CD4-positive, alpha-beta T cell treated with Interleukin-17A for 4 hours (primary cell): ENCODE data around the gene ZNF222.
A peak's percentile ranks its signal among the peaks of the same experiment; 100 is the strongest.

Experiments used
- DNase-seq: peaks from one replicate; pipeline ENCODE4 v3.0.0-alpha.2; 2020; ENCODE audit warnings: mixed read lengths

Gene ZNF222

DNA sequence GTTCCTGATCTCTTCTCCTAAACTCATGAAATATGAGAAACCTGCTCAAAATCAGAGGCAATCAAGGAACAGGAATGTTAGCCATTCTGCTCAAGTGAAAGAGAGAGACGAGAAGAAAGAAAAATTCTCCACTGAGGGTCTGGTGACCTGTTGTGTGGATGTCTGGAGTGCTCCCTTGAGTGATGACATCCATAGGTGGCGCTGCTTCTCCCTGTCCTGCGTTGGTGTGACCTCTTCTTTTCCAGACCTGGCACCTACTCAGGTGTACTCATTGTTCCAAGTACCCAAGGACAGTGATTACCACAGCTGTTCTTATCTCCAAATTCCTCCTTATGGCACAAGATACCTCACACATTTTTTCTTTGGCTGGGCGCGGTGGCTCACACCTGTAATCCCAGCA is 30.7 kb downstream of the ZNF222 start:
- no peak for DNase-seq

GRCh38 chr19:44059229-44059628 is 34.0 kb downstream of the ZNF222 start:
- DNase-seq, result no peak

- no peak for DNase-seq
Measured at GRCh38 chr19:44061038-44061437, 35.9 kb downstream of the ZNF222 start.

GRCh38 chr19:44066305-44066704 is 41.1 kb downstream of the ZNF222 start:
- DNase-seq, result no peak

DNA sequence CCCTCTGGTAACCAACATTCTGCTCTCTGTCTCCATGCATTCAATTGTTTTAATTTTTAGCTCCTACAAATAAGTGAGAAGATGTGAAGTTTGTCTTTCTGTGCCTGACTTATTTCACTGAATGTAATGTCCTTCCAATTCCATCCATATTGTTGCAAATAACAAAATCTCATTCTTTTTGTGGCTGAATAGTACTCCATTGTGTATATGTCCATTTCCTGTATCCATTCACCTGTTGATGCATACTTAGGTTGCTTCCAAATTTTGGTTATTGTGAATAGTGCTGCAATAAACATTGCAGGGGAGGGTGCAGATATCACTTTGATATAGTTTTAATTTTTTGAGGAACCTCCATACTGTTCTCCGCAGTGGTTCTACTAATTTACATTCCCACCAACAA is 44.2 kb downstream of the ZNF222 start:
- no peak for DNase-seq

DNA sequence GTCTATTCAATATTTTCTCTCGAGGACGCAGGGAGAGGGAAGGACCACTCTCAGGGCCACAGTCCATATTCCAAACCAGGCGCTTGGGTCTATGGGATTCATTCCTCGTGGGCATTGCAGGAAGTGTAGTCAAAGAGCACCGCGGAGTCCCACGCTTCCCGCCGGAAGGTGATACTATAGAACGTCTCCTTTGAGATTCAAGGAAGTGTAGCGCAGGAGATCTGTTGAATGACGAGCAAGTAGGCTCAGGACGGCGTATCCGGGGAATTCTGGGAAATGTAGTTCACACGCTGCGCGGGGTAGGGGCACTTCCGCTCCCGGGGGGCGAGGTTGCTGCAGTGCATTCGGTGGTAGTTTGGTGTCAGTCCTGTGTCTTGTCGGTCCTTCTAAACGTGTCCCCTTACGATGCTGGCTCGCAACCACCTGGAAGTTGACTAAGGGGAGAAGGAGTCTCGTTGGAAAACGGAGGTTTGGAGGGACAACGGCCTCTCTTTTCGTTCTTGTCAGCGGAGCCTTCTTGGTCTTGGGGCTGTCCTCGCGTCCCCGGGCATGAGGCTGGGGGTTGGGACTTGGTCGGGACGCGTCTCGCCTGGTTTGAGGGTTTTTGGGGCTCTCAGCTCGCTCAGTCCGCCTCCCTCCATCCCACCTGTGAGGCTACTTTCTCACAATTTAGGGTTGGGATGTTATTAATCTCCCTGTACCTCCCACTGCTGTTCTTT is 46.8 kb downstream of the ZNF222 start, which contains the start of gene ZNF284:
ZNF284 (plus strand) TSS at position 336 of the 719 bp plus-strand sequence. CDS start 4,231 bp downstream, outside the sequence.
- peak; percentile 88 for DNase-seq

GRCh38 chr19:44072543-44073401 is 47.6 kb downstream of the ZNF222 start:
- DNase-seq, result no peak

GRCh38 chr19:44076325-44076724 is 51.1 kb downstream of the ZNF222 start:
- DNase-seq, result no peak
